OCI-LY1 (cell line): ENCODE data around the gene BIK.

Experiments
- H2AFZ ChIP-seq: fragments of 200-600 bp; sonication (generic), shearing (Covaris generic); 2 replicates; pipeline ENCODE4 v1.6.0; 2014; ENCODE audit warnings: antibody characterized with exemption, mild to moderate bottlenecking, low read length
- H3F3A ChIP-seq: fragments of 200-600 bp; sonication (generic), shearing (Covaris generic); 2 replicates; pipeline ENCODE4 v1.6.0; 2014; ENCODE audit warnings: mild to moderate bottlenecking, antibody characterized with exemption, low read length, moderate library complexity; ENCODE audit not compliant: insufficient read depth
- H3K27ac ChIP-seq: fragments of 200-600 bp; sonication (generic); 2 replicates; pipeline ENCODE4 v1.5.1; 2014; ENCODE audit warnings: low read length, mixed run types, mild to moderate bottlenecking, low read depth; ENCODE audit not compliant: poor library complexity, severe bottlenecking
- H3K27me3 ChIP-seq: fragments of 200-600 bp; sonication (generic); 2 replicates; pipeline ENCODE4 v1.6.0; 2014; ENCODE audit warnings: antibody characterized with exemption, mild to moderate bottlenecking, low read length, moderate library complexity; ENCODE audit not compliant: insufficient read depth
- H3K36me3 ChIP-seq: fragments of 200-600 bp; sonication (generic); 2 replicates; pipeline ENCODE4 v1.6.1; 2014; ENCODE audit warnings: mild to moderate bottlenecking, antibody characterized with exemption, low read length, moderate library complexity, mixed read lengths; ENCODE audit not compliant: insufficient read depth
- H3K4me1 ChIP-seq: fragments of 200-600 bp; sonication (generic); 2 replicates; pipeline ENCODE4 v1.5.1; 2014; ENCODE audit warnings: mild to moderate bottlenecking, low read length, moderate library complexity; ENCODE audit not compliant: insufficient read depth, severe bottlenecking
- H3K4me2 ChIP-seq: fragments of 200-600 bp; sonication (generic), shearing (Covaris generic); 2 replicates; pipeline ENCODE4 v1.6.1; 2014; ENCODE audit warnings: low read length
- H3K4me3 ChIP-seq: fragments of 200-600 bp; sonication (generic); 2 replicates; pipeline ENCODE4 v1.5.1; 2014; ENCODE audit warnings: low read length, low read depth, mild to moderate bottlenecking, mixed read lengths; ENCODE audit not compliant: poor library complexity, severe bottlenecking
- H3K79me2 ChIP-seq: fragments of 200-600 bp; shearing (Covaris generic); 2 replicates; pipeline ENCODE4 v1.6.1; 2016; ENCODE audit warnings: mixed run types, low read length, mixed read lengths; ENCODE audit not compliant: insufficient read depth
- H3K9ac ChIP-seq: fragments of 200-600 bp; sonication (generic), shearing (Covaris generic); 2 replicates; pipeline ENCODE4 v1.6.1; 2014; ENCODE audit warnings: mild to moderate bottlenecking, low read length, mixed read lengths
- H3K9me2 ChIP-seq: fragments of 200-600 bp; sonication (generic), shearing (Covaris generic); 2 replicates; pipeline ENCODE4 v1.6.1; 2014; ENCODE audit warnings: low read depth, mild to moderate bottlenecking, low read length, mixed read lengths
- H3K9me3 ChIP-seq: fragments of 200-600 bp; shearing (Covaris generic); 2 replicates; pipeline ENCODE4 v1.6.1; 2014; ENCODE audit warnings: low read length, mixed read lengths
- H4K20me1 ChIP-seq: fragments of 200-600 bp; sonication (generic), shearing (Covaris generic); 2 replicates; pipeline ENCODE4 v1.6.0; 2016; ENCODE audit warnings: mild to moderate bottlenecking, low read length; ENCODE audit not compliant: insufficient read depth
- CTCF ChIP-seq: fragments of 200-600 bp; sonication (generic), shearing (Covaris generic); IDR thresholded peaks from 2 replicates; pipeline ENCODE4 v1.5.1; 2017; ENCODE audit warnings: mild to moderate bottlenecking, antibody characterized with exemption, low read length, moderate library complexity, mixed read lengths
- EZH2 ChIP-seq: fragments of 200-600 bp; sonication (generic), shearing (Covaris generic); IDR thresholded peaks from 2 replicates; pipeline ENCODE4 v1.8.0; 2017; ENCODE audit warnings: borderline replicate concordance, mixed run types, mild to moderate bottlenecking, antibody characterized with exemption, low read length, moderate library complexity, mixed read lengths

BIK gene

GRCh38 chr22:43096420-43096819 is 14.1 kb upstream of the BIK start:
- no peak for TF ChIP-seq EZH2
- TF ChIP-seq CTCF: no peak

DNA sequence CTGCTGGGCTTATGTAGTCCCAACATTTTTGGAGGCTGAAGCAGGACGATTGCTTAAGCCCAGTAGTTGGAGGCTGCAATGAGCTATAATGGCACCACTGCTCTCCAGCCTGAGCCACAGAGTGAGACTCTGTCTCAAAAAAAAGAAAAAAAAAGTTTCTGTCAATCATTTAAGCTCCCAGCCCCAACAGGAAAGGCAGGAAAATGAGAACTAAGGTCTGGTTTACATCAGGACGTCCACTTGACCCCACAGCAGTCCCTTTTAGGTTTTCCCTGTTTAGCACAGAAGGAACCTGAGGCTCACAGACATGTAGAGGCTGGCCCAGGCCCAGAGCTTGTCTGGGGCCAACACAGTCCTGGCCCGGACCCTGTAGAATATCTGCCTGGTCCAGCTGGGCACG is 12.2 kb upstream of the BIK start:
- H3F3A ChIP-seq: no peaks in the 10 kb centered on the region
- H3K36me3 ChIP-seq: peaks cover 2% of the 10 kb centered on the region; the same call in 1 of the 2 replicates
- H3K27ac ChIP-seq: no peak overlapping the region
- no peak overlapping the region for H3K9ac ChIP-seq
- H3K9me3 ChIP-seq: peaks cover 9% of the 10 kb centered on the region
- H3K79me2 ChIP-seq: no peaks in the 10 kb centered on the region
- no peaks in the 10 kb centered on the region for H4K20me1 ChIP-seq
- H3K9me2 ChIP-seq: no peaks in the 10 kb centered on the region
- no peaks in the 10 kb centered on the region for H3K27me3 ChIP-seq
- TF ChIP-seq EZH2 (no peak), CTCF (no peak)
- no peak overlapping the region for H2AFZ ChIP-seq
- no peak overlapping the region for H3K4me3 ChIP-seq
- peaks cover 7% of the 10 kb centered on the region for H3K4me1 ChIP-seq
- H3K4me2 ChIP-seq: no peak overlapping the region

More at GRCh38 chr22:43096420-43096819, 14.1 kb upstream of the BIK start:
- H3K27me3 ChIP-seq: no peaks in the 10 kb centered on the region
- no peaks in the 10 kb centered on the region for H3K79me2 ChIP-seq
- H3K27ac ChIP-seq: no peak overlapping the region
- no peak overlapping the region for H3K9ac ChIP-seq
- peaks cover 9% of the 10 kb centered on the region for H3K9me3 ChIP-seq
- no peaks in the 10 kb centered on the region for H3K9me2 ChIP-seq
- no peak overlapping the region for H3K4me3 ChIP-seq
- no peaks in the 10 kb centered on the region for H3F3A ChIP-seq
- H4K20me1 ChIP-seq: no peaks in the 10 kb centered on the region
- H3K4me2 ChIP-seq: no peak overlapping the region
- peaks cover 15% of the 10 kb centered on the region for H3K4me1 ChIP-seq
- no peak overlapping the region for H2AFZ ChIP-seq
- H3K36me3 ChIP-seq: peaks cover 2% of the 10 kb centered on the region; the same call in 1 of the 2 replicates

GRCh38 chr22:43099095-43099494 is 11.5 kb upstream of the BIK start:
- Histone ChIP-seq H3K9me3 (peaks cover 9% of the 10 kb centered on the region), H3K36me3 (peaks cover 2% of the 10 kb centered on the region; the same call in 1 of the 2 replicates), H3K27me3 (no peaks in the 10 kb centered on the region), H4K20me1 (no peaks in the 10 kb centered on the region), H3K4me1 (peaks cover 15% of the 10 kb centered on the region), H3K9me2 (no peaks in the 10 kb centered on the region), H2AFZ (no peak overlapping the region), H3K27ac (no peak overlapping the region), H3K4me2 (no peak overlapping the region), H3K4me3 (no peak overlapping the region), H3K79me2 (no peaks in the 10 kb centered on the region), H3F3A (no peaks in the 10 kb centered on the region), H3K9ac (no peak overlapping the region)
- TF ChIP-seq CTCF (no peak), EZH2 (no peak)
